ENCODE measurements around the gene DOK4.

- TF ChIP-seq, protein P1, sequence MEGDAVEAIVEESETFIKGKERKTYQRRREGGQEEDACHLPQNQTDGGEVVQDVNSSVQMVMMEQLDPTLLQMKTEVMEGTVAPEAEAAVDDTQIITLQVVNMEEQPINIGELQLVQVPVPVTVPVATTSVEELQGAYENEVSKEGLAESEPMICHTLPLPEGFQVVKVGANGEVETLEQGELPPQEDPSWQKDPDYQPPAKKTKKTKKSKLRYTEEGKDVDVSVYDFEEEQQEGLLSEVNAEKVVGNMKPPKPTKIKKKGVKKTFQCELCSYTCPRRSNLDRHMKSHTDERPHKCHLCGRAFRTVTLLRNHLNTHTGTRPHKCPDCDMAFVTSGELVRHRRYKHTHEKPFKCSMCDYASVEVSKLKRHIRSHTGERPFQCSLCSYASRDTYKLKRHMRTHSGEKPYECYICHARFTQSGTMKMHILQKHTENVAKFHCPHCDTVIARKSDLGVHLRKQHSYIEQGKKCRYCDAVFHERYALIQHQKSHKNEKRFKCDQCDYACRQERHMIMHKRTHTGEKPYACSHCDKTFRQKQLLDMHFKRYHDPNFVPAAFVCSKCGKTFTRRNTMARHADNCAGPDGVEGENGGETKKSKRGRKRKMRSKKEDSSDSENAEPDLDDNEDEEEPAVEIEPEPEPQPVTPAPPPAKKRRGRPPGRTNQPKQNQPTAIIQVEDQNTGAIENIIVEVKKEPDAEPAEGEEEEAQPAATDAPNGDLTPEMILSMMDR (IDR thresholded peaks at IDR 0.05 in 4 of 5, conservative IDR thresholded peaks at IDR 0.05 in 1 of 5) = no peak
- no peak for TF ChIP-seq POLR2A (IDR thresholded peaks at IDR 0.05)
Measured at GRCh38 chr16:57513371-57514102, 27.2 kb upstream of the DOK4 start.
